Measurements from ENCODE around the gene STXBP5.

STXBP5 gene

GRCh38 chr6:147177286-147177685 is 26.9 kb upstream of the STXBP5 start:
- no peaks in the 10 kb centered on the region for H3K9me3 ChIP-seq (ENCODE audit: control insufficient read depth in 1 of 2, low read length in 2 of 2)
- no peaks in the 10 kb centered on the region for H3K27me3 ChIP-seq (ENCODE audit: control insufficient read depth in 1 of 2, insufficient read depth in 2 of 2, low read length in 2 of 2)
- H3K4me3 ChIP-seq (ENCODE audit: low read depth in 1 of 2, low read length in 2 of 2) = no peak overlapping the region
- H3K4me1 ChIP-seq (ENCODE audit: control insufficient read depth in 1 of 2, insufficient read depth in 2 of 2, low read length in 2 of 2) = no peaks in the 10 kb centered on the region
- no peaks in the 10 kb centered on the region for H3K36me3 ChIP-seq (ENCODE audit: control insufficient read depth in 1 of 2, insufficient read depth in 2 of 2, low read length in 2 of 2)
- no peak overlapping the region for H3K9ac ChIP-seq (ENCODE audit: low read depth in 1 of 2, low read length in 2 of 2)
- no peak overlapping the region for H3K27ac ChIP-seq (ENCODE audit: low read depth, low read length)

- no peaks in the 10 kb centered on the region for H3K4me1 ChIP-seq (ENCODE audit: control insufficient read depth in 1 of 2, insufficient read depth in 2 of 2, low read length in 2 of 2)
- H3K9me3 ChIP-seq (ENCODE audit: control insufficient read depth in 1 of 2, low read length in 2 of 2) = no peaks in the 10 kb centered on the region
- no peaks in the 10 kb centered on the region for H3K27me3 ChIP-seq (ENCODE audit: control insufficient read depth in 1 of 2, insufficient read depth in 2 of 2, low read length in 2 of 2)
- no peak overlapping the region for H3K9ac ChIP-seq (ENCODE audit: low read depth in 1 of 2, low read length in 2 of 2)
- no peak overlapping the region for H3K27ac ChIP-seq (ENCODE audit: low read depth, low read length)
- H3K36me3 ChIP-seq (ENCODE audit: control insufficient read depth in 1 of 2, insufficient read depth in 2 of 2, low read length in 2 of 2) = no peaks in the 10 kb centered on the region
- H3K4me3 ChIP-seq (ENCODE audit: low read depth in 1 of 2, low read length in 2 of 2) = no peak overlapping the region
Observed at GRCh38 chr6:147178355-147178754, 25.9 kb upstream of the STXBP5 start.

- no peak overlapping the region for H3K27ac ChIP-seq (ENCODE audit: low read depth, low read length)
- no peaks in the 10 kb centered on the region for H3K27me3 ChIP-seq (ENCODE audit: control insufficient read depth in 1 of 2, insufficient read depth in 2 of 2, low read length in 2 of 2)
- H3K9me3 ChIP-seq (ENCODE audit: control insufficient read depth in 1 of 2, low read length in 2 of 2) = no peaks in the 10 kb centered on the region
- no peak overlapping the region for H3K4me3 ChIP-seq (ENCODE audit: low read depth in 1 of 2, low read length in 2 of 2)
- no peak overlapping the region for H3K9ac ChIP-seq (ENCODE audit: low read depth in 1 of 2, low read length in 2 of 2)
- no peaks in the 10 kb centered on the region for H3K36me3 ChIP-seq (ENCODE audit: control insufficient read depth in 1 of 2, insufficient read depth in 2 of 2, low read length in 2 of 2)
- no peaks in the 10 kb centered on the region for H3K4me1 ChIP-seq (ENCODE audit: control insufficient read depth in 1 of 2, insufficient read depth in 2 of 2, low read length in 2 of 2)
Observed at GRCh38 chr6:147179809-147180208, 24.4 kb upstream of the STXBP5 start.

- Histone ChIP-seq H3K9me3 (ENCODE audit: control insufficient read depth in 1 of 2, low read length in 2 of 2) (no peaks in the 10 kb centered on the region), H3K9ac (ENCODE audit: low read depth in 1 of 2, low read length in 2 of 2) (no peak overlapping the region), H3K4me3 (ENCODE audit: low read depth in 1 of 2, low read length in 2 of 2) (no peak overlapping the region), H3K36me3 (ENCODE audit: control insufficient read depth in 1 of 2, insufficient read depth in 2 of 2, low read length in 2 of 2) (no peaks in the 10 kb centered on the region), H3K27me3 (ENCODE audit: control insufficient read depth in 1 of 2, insufficient read depth in 2 of 2, low read length in 2 of 2) (no peaks in the 10 kb centered on the region), H3K27ac (ENCODE audit: low read depth, low read length) (no peak overlapping the region), H3K4me1 (ENCODE audit: control insufficient read depth in 1 of 2, insufficient read depth in 2 of 2, low read length in 2 of 2) (no peaks in the 10 kb centered on the region)
Observed at GRCh38 chr6:147180926-147181325, 23.3 kb upstream of the STXBP5 start.

GRCh38 chr6:147184379-147184778 is 19.8 kb upstream of the STXBP5 start:
- Histone ChIP-seq H3K27me3 (ENCODE audit: control insufficient read depth in 1 of 2, insufficient read depth in 2 of 2, low read length in 2 of 2) (no peaks in the 10 kb centered on the region), H3K36me3 (ENCODE audit: control insufficient read depth in 1 of 2, insufficient read depth in 2 of 2, low read length in 2 of 2) (no peaks in the 10 kb centered on the region), H3K9me3 (ENCODE audit: control insufficient read depth in 1 of 2, low read length in 2 of 2) (no peaks in the 10 kb centered on the region), H3K4me3 (ENCODE audit: low read depth in 1 of 2, low read length in 2 of 2) (no peak overlapping the region), H3K4me1 (ENCODE audit: control insufficient read depth in 1 of 2, insufficient read depth in 2 of 2, low read length in 2 of 2) (no peaks in the 10 kb centered on the region), H3K27ac (ENCODE audit: low read depth, low read length) (no peak overlapping the region), H3K9ac (ENCODE audit: low read depth in 1 of 2, low read length in 2 of 2) (no peak overlapping the region)

- Histone ChIP-seq H3K36me3 (ENCODE audit: control insufficient read depth in 1 of 2, insufficient read depth in 2 of 2, low read length in 2 of 2) (no peaks in the 10 kb centered on the region), H3K9ac (ENCODE audit: low read depth in 1 of 2, low read length in 2 of 2) (no peak overlapping the region), H3K4me1 (ENCODE audit: control insufficient read depth in 1 of 2, insufficient read depth in 2 of 2, low read length in 2 of 2) (no peaks in the 10 kb centered on the region), H3K27ac (ENCODE audit: low read depth, low read length) (no peak overlapping the region), H3K27me3 (ENCODE audit: control insufficient read depth in 1 of 2, insufficient read depth in 2 of 2, low read length in 2 of 2) (no peaks in the 10 kb centered on the region), H3K9me3 (ENCODE audit: control insufficient read depth in 1 of 2, low read length in 2 of 2) (no peaks in the 10 kb centered on the region), H3K4me3 (ENCODE audit: low read depth in 1 of 2, low read length in 2 of 2) (no peak overlapping the region)
Observed at GRCh38 chr6:147185216-147185615, 19.0 kb upstream of the STXBP5 start.

- H3K27ac ChIP-seq (ENCODE audit: low read depth, low read length) = no peak overlapping the region
- H3K36me3 ChIP-seq (ENCODE audit: control insufficient read depth in 1 of 2, insufficient read depth in 2 of 2, low read length in 2 of 2) = no peaks in the 10 kb centered on the region
- H3K9ac ChIP-seq (ENCODE audit: low read depth in 1 of 2, low read length in 2 of 2) = no peak overlapping the region
- peaks cover 0 to 3% of the 10 kb centered on the region in 2 donors for H3K4me1 ChIP-seq (ENCODE audit: control insufficient read depth in 1 of 2, insufficient read depth in 2 of 2, low read length in 2 of 2)
- H3K9me3 ChIP-seq (ENCODE audit: control insufficient read depth in 1 of 2, low read length in 2 of 2) = no peaks in the 10 kb centered on the region
- H3K27me3 ChIP-seq (ENCODE audit: control insufficient read depth in 1 of 2, insufficient read depth in 2 of 2, low read length in 2 of 2) = no peaks in the 10 kb centered on the region
- no peak overlapping the region for H3K4me3 ChIP-seq (ENCODE audit: low read depth in 1 of 2, low read length in 2 of 2)
Observed at GRCh38 chr6:147190556-147190955, 13.7 kb upstream of the STXBP5 start.

GRCh38 chr6:147192278-147192911 is 11.8 kb upstream of the STXBP5 start:
- Histone ChIP-seq H3K9me3 (ENCODE audit: control insufficient read depth in 1 of 2, low read length in 2 of 2) (no peaks in the 10 kb centered on the region), H3K27ac (ENCODE audit: low read depth, low read length) (no peak overlapping the region), H3K4me1 (ENCODE audit: control insufficient read depth in 1 of 2, insufficient read depth in 2 of 2, low read length in 2 of 2) (peaks cover 0 to 3% of the 10 kb centered on the region in 2 donors), H3K27me3 (ENCODE audit: control insufficient read depth in 1 of 2, insufficient read depth in 2 of 2, low read length in 2 of 2) (no peaks in the 10 kb centered on the region), H3K9ac (ENCODE audit: low read depth in 1 of 2, low read length in 2 of 2) (no peak overlapping the region), H3K4me3 (ENCODE audit: low read depth in 1 of 2, low read length in 2 of 2) (no peak overlapping the region), H3K36me3 (ENCODE audit: control insufficient read depth in 1 of 2, insufficient read depth in 2 of 2, low read length in 2 of 2) (no peaks in the 10 kb centered on the region)

GRCh38 chr6:147194652-147195411 is 9.4 kb upstream of the STXBP5 start:
- peaks cover 0 to 3% of the 10 kb centered on the region in 2 donors for H3K4me1 ChIP-seq (ENCODE audit: control insufficient read depth in 1 of 2, insufficient read depth in 2 of 2, low read length in 2 of 2)
- no peaks in the 10 kb centered on the region for H3K36me3 ChIP-seq (ENCODE audit: control insufficient read depth in 1 of 2, insufficient read depth in 2 of 2, low read length in 2 of 2)
- H3K9me3 ChIP-seq (ENCODE audit: control insufficient read depth in 1 of 2, low read length in 2 of 2) = no peaks in the 10 kb centered on the region
- H3K9ac ChIP-seq (ENCODE audit: low read depth in 1 of 2, low read length in 2 of 2) = no peak overlapping the region
- no peak overlapping the region for H3K27ac ChIP-seq (ENCODE audit: low read depth, low read length)
- H3K27me3 ChIP-seq (ENCODE audit: control insufficient read depth in 1 of 2, insufficient read depth in 2 of 2, low read length in 2 of 2) = no peaks in the 10 kb centered on the region
- no peak overlapping the region for H3K4me3 ChIP-seq (ENCODE audit: low read depth in 1 of 2, low read length in 2 of 2)

- no peak overlapping the region for H3K4me3 ChIP-seq (ENCODE audit: low read depth in 1 of 2, low read length in 2 of 2)
- H3K4me1 ChIP-seq (ENCODE audit: control insufficient read depth in 1 of 2, insufficient read depth in 2 of 2, low read length in 2 of 2) = peaks cover 0 to 3% of the 10 kb centered on the region in 2 donors
- H3K27ac ChIP-seq (ENCODE audit: low read depth, low read length) = no peak overlapping the region
- no peak overlapping the region for H3K9ac ChIP-seq (ENCODE audit: low read depth in 1 of 2, low read length in 2 of 2)
- no peaks in the 10 kb centered on the region for H3K27me3 ChIP-seq (ENCODE audit: control insufficient read depth in 1 of 2, insufficient read depth in 2 of 2, low read length in 2 of 2)
- no peaks in the 10 kb centered on the region for H3K9me3 ChIP-seq (ENCODE audit: control insufficient read depth in 1 of 2, low read length in 2 of 2)
- no peaks in the 10 kb centered on the region for H3K36me3 ChIP-seq (ENCODE audit: control insufficient read depth in 1 of 2, insufficient read depth in 2 of 2, low read length in 2 of 2)
Observed at GRCh38 chr6:147195510-147195909, 8.7 kb upstream of the STXBP5 start.

Measured in duodenal mucosa (tissue), 2 donors.